GM12872 (cell line): ENCODE results near the gene TEN1.

Experiments used
- CTCF ChIP-seq: IDR thresholded peaks from 3 replicates; pipeline ENCODE4 v1.5.1; 2011; ENCODE audit warnings: low read depth, mild to moderate bottlenecking, low read length, moderate library complexity; ENCODE audit not compliant: insufficient read depth

The TEN1 gene

GRCh38 chr17:76026714-76027158 lies 47.7 kb downstream of the TEN1 start:
- TF ChIP-seq CTCF = no peak

GRCh38 chr17:76027159-76027839 lies 48.3 kb downstream of the TEN1 start, which contains the start of gene EVPL:
TSS of gene EVPL (minus strand) at chr17:76027306. CDS start at chr17:76027198, 108 bp downstream.
- no peak for TF ChIP-seq CTCF

- TF ChIP-seq CTCF = no peak
Measured at GRCh38 chr17:76032073-76032779, 53.2 kb downstream of the TEN1 start.

- TF ChIP-seq CTCF = no peak
Measured at GRCh38 chr17:76032780-76033108, 53.7 kb downstream of the TEN1 start.

- TF ChIP-seq CTCF = no peak
Measured at GRCh38 chr17:76033139-76033538, 54.1 kb downstream of the TEN1 start.

GRCh38 chr17:76034428-76035350 lies 55.6 kb downstream of the TEN1 start:
- no peak for TF ChIP-seq CTCF
